SK-N-SH (cell line): ENCODE results near the gene PRR12.

ENCODE experiments used
- EZH2phosphoT487 ChIP-seq: fragments of 200-600 bp; sonication (generic); IDR thresholded peaks from 2 replicates; pipeline ENCODE4 v1.6.1; 2017; ENCODE audit warnings: low read depth, mixed run types, mild to moderate bottlenecking, antibody characterized with exemption, moderate library complexity, borderline replicate concordance
- NRF1 ChIP-seq: IDR thresholded peaks from 2 replicates; pipeline ENCODE4 v1.6.1; 2012; ENCODE audit warnings: low read depth, mild to moderate bottlenecking, low read length
- POLR2AphosphoS5 ChIP-seq: IDR thresholded peaks from 2 replicates; pipeline ENCODE4 v1.6.1; 2012; ENCODE audit warnings: low read depth, low read length
- TF ChIP-seq, protein P1 (sequence below): fragments of 200-600 bp; sonication (generic); IDR thresholded peaks from 2 replicates; pipeline ENCODE4 v1.6.1; 2017; ENCODE audit warnings: antibody characterized with exemption, mild to moderate bottlenecking, moderate library complexity

DNA sequence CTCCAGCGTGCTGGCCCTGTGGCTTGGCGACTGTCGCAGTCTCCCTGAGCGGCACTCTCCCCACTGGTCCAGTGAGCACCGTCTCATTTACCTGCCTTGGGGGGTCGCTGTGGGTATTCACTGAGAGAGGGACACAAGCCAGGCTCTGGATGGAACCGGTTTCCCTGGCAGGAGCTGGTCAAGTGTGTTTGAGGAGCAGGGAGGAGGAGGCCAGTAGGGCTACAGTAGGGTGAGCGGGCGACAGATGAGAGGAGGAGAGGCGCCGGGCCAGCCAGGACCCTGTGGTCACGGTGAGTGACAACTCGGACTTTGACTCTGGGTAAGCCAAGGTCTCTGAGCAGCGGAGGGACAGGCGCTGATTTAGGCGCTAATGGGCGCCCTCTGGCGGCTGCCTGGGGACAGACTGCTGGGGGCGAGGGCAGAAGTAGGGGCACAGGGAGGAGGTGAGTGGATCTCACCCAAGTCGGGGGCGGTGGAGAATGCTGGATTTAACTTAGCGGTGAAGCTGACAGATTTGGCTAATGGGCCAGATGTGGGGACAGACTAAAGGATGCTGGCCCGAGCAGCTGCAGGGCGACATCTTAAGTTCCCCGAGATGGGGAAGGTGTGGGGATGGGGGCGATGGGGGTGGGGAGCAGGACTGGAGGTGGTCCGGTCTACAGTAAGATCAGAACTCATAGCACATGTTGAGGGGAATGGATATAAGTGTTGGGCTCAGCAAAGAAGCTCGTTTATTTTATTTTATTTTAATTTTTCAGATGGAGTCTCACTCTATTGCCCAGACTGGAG is 81.3 kb downstream of the PRR12 start:
- TF ChIP-seq, protein P1, sequence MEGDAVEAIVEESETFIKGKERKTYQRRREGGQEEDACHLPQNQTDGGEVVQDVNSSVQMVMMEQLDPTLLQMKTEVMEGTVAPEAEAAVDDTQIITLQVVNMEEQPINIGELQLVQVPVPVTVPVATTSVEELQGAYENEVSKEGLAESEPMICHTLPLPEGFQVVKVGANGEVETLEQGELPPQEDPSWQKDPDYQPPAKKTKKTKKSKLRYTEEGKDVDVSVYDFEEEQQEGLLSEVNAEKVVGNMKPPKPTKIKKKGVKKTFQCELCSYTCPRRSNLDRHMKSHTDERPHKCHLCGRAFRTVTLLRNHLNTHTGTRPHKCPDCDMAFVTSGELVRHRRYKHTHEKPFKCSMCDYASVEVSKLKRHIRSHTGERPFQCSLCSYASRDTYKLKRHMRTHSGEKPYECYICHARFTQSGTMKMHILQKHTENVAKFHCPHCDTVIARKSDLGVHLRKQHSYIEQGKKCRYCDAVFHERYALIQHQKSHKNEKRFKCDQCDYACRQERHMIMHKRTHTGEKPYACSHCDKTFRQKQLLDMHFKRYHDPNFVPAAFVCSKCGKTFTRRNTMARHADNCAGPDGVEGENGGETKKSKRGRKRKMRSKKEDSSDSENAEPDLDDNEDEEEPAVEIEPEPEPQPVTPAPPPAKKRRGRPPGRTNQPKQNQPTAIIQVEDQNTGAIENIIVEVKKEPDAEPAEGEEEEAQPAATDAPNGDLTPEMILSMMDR = peak; percentile 95
- TF ChIP-seq NRF1 = no peak
- TF ChIP-seq POLR2AphosphoS5 = no peak
- no peak for TF ChIP-seq EZH2phosphoT487
